Rectal smooth muscle tissue (tissue), 1 donor: ENCODE measurements around the gene CDA.
A peak's percentile ranks its signal among the peaks of the same experiment; 100 is the strongest.

Experiments used
- H3K27ac ChIP-seq: one replicate; pipeline ENCODE4 v1.7.0; 2013; ENCODE audit warnings: low read depth, low read length, inconsistent platforms
- H3K27me3 ChIP-seq: one replicate; pipeline ENCODE4 v1.7.0; 2013; ENCODE audit warnings: low read length; ENCODE audit not compliant: control insufficient read depth, insufficient read depth
- H3K36me3 ChIP-seq: one replicate; pipeline ENCODE4 v1.7.0; 2013; ENCODE audit warnings: low read length; ENCODE audit not compliant: control insufficient read depth, insufficient read depth
- H3K4me1 ChIP-seq: one replicate; pipeline ENCODE4 v1.7.0; 2013; ENCODE audit warnings: low read length; ENCODE audit not compliant: control insufficient read depth, insufficient read depth
- H3K4me3 ChIP-seq: one replicate; pipeline ENCODE4 v1.7.0; 2013; ENCODE audit warnings: low read length
- H3K9ac ChIP-seq: one replicate; pipeline ENCODE4 v1.7.0; 2013; ENCODE audit warnings: low read length

CDA gene

DNA sequence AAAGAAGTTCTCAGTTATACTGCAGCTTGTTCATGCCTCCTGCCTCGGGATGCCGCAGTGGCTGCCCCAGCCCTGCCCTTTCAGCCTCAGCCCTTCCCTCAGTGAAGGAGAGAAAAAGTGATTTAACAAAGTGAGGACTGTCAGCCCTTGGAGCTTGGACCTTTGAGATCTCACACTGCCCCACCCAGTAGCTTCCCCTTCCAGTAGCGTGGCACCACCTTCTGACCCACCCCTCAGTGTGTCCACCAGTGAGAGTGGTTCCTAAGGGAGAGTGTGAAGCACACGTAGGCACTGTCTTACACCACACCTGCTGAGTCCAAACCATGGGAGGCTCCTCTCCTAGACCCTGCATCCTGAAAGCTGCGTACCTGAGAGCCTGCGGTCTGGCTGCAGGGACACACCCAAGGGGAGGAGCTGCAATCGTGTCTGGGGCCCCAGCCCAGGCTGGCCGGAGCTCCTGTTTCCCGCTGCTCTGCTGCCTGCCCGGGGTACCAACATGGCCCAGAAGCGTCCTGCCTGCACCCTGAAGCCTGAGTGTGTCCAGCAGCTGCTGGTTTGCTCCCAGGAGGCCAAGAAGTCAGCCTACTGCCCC lies at the start of gene CDA:
Gene CDA (plus strand): TSS at position 464 of the 592 bp plus-strand sequence. CDS start 33 bp downstream, at position 497.
- no peak within 1 kb of the TSS for H3K9ac ChIP-seq
- no peaks in the 10 kb centered on the region for H3K4me1 ChIP-seq
- H3K27me3 ChIP-seq = peaks cover 9% of the 10 kb centered on the region
- no peak within 1 kb of the TSS for H3K27ac ChIP-seq
- H3K4me3 ChIP-seq = peak within 1 kb of the TSS; percentile 25
- no peaks in the 10 kb centered on the region for H3K36me3 ChIP-seq

DNA sequence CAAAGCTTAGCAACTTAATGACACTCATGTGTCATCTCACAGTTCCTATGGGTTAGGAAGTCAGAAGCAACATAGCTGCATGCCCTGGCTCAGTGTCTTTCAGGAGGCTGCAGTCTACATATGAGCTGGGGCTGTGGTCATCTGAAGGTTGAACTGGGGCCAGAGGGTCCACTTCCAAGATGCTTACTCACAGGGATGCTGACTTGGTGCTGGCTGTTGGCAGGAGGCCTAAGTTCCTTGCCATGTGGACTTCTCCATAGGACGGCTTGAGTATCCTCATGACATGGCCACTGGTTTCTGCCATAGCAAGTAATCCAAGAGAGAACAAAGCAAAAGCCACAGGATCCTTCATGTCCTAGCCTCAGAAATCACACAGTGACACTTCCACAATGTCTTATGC lies 48.6 kb upstream of the CDA start:
- H3K27ac ChIP-seq = no peak overlapping the region
- no peaks in the 10 kb centered on the region for H3K4me1 ChIP-seq
- H3K36me3 ChIP-seq = no peaks in the 10 kb centered on the region
- no peak overlapping the region for H3K4me3 ChIP-seq
- H3K27me3 ChIP-seq = peaks cover 2% of the 10 kb centered on the region
- H3K9ac ChIP-seq = no peak overlapping the region

DNA sequence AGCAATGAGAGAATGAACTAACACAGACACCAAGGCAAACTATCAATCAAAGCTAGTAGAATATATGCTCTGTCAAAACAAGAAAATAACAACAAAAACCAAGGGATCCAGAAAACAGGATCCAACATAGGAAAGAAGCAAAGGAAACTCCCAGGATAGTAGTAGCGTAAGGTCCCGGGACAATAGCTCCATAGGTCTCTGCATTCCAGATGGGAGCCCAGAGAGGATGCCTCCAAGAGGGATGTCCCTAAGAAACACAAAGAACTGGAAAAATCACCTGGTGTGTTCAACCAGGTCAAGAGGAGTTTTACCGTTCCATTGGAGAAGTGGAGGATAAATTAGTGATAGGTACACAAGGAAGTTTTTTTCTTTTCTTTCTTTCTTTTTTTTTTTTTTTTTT lies 42.3 kb upstream of the CDA start:
- Histone ChIP-seq H3K27ac (no peak overlapping the region), H3K36me3 (no peaks in the 10 kb centered on the region), H3K4me3 (no peak overlapping the region), H3K4me1 (no peaks in the 10 kb centered on the region), H3K27me3 (no peaks in the 10 kb centered on the region), H3K9ac (no peak overlapping the region)

DNA sequence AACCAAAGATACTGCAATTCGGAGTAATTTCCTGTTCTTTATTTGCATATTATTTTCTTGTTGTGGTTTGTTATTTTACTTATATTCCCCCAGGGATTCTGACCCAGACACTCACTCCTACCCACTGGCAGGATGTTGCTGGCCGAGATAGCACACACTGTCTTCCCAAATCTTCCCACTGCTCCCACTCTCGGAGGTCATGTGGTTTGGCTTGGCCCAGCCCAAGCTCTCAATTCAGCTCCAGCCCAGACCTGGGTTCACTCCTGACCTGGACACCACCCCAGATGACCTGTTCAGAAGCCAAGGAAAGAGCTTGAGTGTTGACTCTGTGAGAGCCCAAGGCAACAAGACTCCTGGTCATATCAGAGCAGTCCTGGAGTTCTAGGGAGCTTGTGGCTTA lies 37.7 kb upstream of the CDA start:
- Histone ChIP-seq H3K9ac (no peak overlapping the region), H3K36me3 (no peaks in the 10 kb centered on the region), H3K27ac (no peak overlapping the region), H3K4me3 (no peak overlapping the region), H3K4me1 (no peaks in the 10 kb centered on the region), H3K27me3 (peaks cover 5% of the 10 kb centered on the region)

DNA sequence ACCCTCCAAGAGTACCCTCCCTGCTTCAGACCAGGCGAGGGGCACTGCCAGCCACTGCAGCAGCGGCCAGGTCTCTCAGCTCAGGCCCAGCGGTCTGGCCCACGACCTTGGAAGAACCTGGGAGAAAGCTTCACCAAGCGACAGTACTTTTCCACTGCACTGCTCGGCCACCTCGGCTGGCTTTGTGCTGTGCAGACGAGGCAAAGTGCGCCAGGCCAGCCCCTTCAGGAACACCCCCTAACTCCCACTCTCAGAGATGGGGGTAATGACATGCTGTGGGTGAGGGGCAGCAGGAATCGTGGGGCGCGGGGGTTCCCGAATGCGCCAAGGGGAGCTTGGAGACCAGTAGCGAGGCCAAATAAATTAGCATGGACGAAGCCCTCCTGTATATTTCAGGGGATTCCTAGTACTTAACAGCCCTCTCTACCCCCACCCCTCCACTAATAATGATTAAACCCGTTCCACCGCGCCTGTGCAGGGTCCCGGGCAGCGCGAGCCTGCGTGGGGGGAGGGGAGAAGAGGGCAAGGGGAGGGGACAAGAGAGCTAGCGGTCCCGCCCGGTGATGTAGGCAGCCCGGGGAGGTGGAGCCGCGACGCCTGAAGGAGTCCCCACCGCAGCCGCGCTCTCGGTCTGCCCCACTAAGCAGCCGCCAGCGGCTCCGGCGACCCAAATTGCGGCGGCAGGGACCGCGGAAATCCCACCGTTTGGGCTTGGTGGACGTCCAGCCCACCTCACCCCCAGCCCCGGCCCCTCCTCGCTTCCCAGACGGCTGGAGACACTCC lies 36.8 kb upstream of the CDA start, which contains the start of gene FAM43B:
Gene FAM43B (plus strand): TSS at position 629 of the 783 bp plus-strand sequence. CDS start 401 bp downstream, outside the sequence.
- Histone ChIP-seq H3K27me3 (peaks cover 5% of the 10 kb centered on the region), H3K4me3 (peak within 1 kb of the TSS; percentile 19), H3K9ac (no peak within 1 kb of the TSS), H3K27ac (peak within 1 kb of the TSS; percentile 51), H3K4me1 (no peaks in the 10 kb centered on the region), H3K36me3 (no peaks in the 10 kb centered on the region)

DNA sequence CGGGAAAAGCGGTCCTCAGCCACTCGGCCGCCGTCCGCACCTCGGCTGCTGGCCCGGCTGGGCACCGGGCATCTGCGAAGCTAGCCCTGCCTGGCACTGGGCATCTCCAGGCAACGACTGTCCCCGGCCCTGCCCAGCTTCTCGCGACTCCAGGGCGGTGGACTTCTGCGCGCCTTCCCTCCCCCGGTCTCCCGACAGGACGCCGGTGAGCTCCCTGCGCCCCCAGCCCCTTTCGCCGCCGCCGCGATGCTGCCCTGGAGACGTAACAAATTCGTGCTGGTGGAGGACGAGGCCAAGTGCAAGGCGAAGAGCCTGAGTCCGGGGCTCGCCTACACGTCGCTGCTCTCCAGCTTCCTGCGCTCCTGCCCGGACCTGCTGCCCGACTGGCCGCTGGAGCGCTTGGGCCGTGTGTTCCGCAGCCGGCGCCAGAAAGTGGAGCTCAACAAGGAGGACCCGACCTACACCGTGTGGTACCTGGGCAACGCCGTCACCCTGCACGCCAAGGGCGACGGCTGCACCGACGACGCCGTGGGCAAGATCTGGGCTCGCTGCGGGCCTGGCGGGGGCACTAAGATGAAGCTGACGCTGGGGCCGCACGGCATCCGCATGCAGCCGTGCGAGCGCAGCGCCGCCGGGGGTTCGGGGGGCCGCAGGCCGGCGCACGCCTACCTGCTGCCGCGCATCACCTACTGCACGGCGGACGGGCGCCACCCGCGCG lies 36.0 kb upstream of the CDA start:
- no peak overlapping the region for H3K27ac ChIP-seq
- no peaks in the 10 kb centered on the region for H3K4me1 ChIP-seq
- H3K4me3 ChIP-seq = peak overlapping the region; percentile 19
- peaks cover 5% of the 10 kb centered on the region for H3K27me3 ChIP-seq
- H3K9ac ChIP-seq = no peak overlapping the region
- H3K36me3 ChIP-seq = no peaks in the 10 kb centered on the region

DNA sequence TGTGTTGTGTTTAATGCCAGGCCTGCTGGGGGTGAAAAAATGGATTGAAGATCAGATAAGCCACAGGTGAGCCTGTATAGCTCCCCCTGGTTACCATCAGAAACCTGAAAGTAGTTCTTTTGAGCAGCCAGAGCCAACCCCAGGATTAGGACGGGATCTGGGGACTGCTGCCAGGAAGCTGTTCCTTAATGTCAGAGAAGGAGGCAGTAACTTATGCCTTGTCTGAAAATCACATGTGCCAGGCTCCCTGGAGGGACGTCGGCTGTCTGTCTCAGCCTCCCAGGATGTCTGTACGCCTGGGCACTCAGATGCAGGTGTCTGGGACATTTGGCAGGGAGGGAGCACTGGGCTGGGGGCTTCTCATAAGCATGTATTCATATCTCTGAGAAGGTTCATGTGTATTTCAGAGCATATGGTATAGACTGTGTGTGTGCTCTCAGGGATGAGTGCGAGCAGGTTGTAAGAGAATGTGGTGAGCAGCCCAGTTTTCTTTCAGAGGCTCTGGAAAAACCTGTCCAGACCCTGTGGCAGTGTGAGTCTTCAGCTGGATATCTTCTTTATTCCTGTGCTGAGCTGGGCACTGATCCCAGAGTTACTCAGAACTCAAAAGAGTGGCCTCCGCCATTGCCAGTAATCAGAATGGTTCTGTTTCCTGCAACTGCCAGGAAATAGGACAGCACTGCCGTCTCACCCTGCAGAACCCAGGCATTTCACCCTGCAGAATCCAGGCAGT lies 33.7 kb upstream of the CDA start:
- H3K27ac ChIP-seq = no peak overlapping the region

DNA sequence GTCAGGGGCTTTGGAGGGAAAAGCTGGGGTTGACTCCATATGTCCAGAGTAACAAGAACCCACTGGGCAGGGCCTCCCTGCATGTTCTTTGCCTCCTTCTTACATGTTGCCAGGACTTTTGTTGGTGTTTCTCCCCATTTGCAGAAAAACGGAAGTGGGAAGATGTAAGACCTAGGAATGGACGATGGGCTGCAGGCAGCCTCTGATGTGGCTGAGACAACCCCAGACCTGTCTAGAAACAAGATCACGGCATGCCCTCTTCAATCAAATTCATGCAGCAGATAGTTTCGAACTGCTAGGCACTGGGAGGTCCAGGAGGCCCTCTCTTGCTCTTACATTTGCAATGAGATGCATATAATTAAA lies 33.2 kb upstream of the CDA start:
- no peak overlapping the region for H3K9ac ChIP-seq
- peaks cover 5% of the 10 kb centered on the region for H3K27me3 ChIP-seq
- H3K4me3 ChIP-seq = no peak overlapping the region
- H3K27ac ChIP-seq = no peak overlapping the region
- H3K4me1 ChIP-seq = no peaks in the 10 kb centered on the region
- no peaks in the 10 kb centered on the region for H3K36me3 ChIP-seq

More for the DNA sequence above, 33.7 kb upstream of the CDA start:
- Histone ChIP-seq H3K27me3 (peaks cover 5% of the 10 kb centered on the region), H3K36me3 (no peaks in the 10 kb centered on the region), H3K4me1 (no peaks in the 10 kb centered on the region), H3K4me3 (no peak overlapping the region), H3K9ac (no peak overlapping the region)

DNA sequence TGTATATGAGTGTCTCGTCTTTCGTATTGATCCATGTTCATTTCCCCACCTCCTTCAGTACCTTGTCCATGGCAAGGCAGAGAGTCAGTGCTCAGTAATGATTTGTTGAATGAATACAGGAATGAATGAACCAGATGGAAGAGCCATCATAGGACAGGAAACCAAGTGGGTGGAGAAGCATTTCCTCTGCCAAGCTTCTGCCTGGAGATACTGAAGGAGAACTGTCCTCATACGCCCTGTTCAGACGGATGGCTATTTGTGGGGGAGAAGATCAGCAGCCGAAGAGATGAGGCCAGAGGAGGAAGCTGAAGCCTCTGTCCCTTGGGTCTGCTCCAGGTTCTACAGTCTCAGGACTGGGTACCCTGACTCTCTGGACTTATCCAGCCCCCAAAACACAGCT lies 30.7 kb upstream of the CDA start:
- Histone ChIP-seq H3K4me1 (no peaks in the 10 kb centered on the region), H3K36me3 (no peaks in the 10 kb centered on the region), H3K9ac (no peak overlapping the region), H3K27me3 (peaks cover 5% of the 10 kb centered on the region), H3K27ac (no peak overlapping the region), H3K4me3 (no peak overlapping the region)

DNA sequence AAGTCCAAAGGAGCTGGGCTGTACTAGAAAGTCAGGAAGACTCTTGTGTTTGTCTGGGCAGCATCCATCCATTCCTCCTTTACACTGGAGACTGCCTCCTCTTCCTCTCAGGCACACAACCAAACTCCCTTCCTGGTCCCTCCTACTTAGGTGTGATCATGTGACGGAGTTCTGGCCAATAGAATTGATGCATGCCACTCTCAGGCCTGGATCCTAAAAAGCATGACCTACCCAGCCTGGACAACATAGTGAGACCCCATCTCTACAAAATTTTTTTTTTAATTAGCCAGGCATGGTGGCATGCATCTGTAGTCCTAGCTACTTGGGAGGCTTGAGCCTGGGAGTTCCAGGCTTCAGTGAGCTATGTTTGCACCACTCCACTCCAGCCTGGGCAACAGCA lies 27.9 kb upstream of the CDA start:
- Histone ChIP-seq H3K36me3 (no peaks in the 10 kb centered on the region), H3K9ac (no peak overlapping the region), H3K4me3 (no peak overlapping the region), H3K4me1 (no peaks in the 10 kb centered on the region), H3K27ac (no peak overlapping the region), H3K27me3 (no peaks in the 10 kb centered on the region)

DNA sequence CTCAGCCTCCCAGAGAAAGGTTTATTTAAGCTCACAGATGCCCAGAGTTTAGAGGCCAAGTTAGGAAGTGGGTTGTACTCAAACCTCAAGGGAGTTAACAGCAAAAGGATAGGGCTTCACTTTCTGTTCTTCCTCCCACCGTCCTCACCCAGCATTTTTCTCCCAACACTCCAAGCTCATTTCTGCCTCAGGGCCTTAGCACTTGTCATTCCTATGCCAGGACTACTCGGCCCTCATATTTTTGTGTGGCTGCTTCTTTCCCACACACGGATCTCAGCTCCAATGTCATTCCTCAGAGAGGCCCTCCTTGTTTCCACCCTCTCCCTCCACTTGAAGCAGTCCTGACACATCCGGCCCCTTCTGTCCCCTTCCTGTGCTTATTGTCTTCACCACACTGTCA lies 23.7 kb upstream of the CDA start:
- no peak overlapping the region for H3K27ac ChIP-seq
- H3K27me3 ChIP-seq = no peaks in the 10 kb centered on the region
- H3K4me3 ChIP-seq = no peak overlapping the region
- no peaks in the 10 kb centered on the region for H3K4me1 ChIP-seq
- no peak overlapping the region for H3K9ac ChIP-seq
- H3K36me3 ChIP-seq = no peaks in the 10 kb centered on the region

DNA sequence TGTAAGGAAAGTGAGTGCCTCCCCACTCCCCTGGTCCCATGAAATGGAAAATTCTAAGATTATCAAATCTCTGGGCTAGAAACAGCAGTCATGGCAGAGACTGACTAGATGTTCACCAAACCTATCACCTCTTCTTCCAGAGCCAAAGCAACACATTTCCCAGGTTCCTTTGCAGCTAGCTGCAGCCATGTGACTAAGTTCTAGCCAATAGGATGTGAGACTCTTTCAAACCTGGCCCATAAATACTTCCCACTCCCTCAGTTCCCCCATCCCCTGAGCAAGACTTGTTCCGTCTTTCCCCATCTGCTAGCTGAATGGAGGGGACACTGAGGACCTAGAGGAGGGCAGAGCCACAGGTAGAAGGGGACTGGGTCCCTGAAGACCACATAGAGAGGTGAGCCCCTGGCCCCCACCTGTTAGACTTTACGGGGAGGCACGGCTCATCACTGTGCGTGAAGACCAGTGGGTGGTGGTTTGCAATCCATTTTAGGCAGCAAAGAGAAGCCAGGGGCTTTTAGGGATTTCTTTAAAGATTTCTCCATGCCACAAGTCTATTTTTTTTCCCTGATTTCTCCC lies 19.3 kb upstream of the CDA start:
- no peaks in the 10 kb centered on the region for H3K4me1 ChIP-seq
- no peak overlapping the region for H3K27ac ChIP-seq
- no peak overlapping the region for H3K4me3 ChIP-seq
- peaks cover 2% of the 10 kb centered on the region for H3K27me3 ChIP-seq
- H3K36me3 ChIP-seq = no peaks in the 10 kb centered on the region
- no peak overlapping the region for H3K9ac ChIP-seq
